Coronary artery (tissue), 2 donors: ENCODE measurements around the gene ARHGAP10.

ENCODE experiments used
- DNase-seq: peaks from one replicate; pipeline ENCODE4 v3.0.0-alpha.2; 2017; ENCODE audit warnings: low spot score
- H3K27ac ChIP-seq, 2 donors: fragments of 200-600 bp; sonication (generic); one replicate each; pipeline ENCODE4 v1.5.1; 2016 to 2019
- H3K4me3 ChIP-seq: fragments of 200-600 bp; sonication (generic); 2 replicates; pipeline ENCODE4 v1.5.1; 2016; ENCODE audit warnings: mild to moderate bottlenecking, moderate library complexity
- TF ChIP-seq, protein P1 (sequence below): fragments of 200-600 bp; sonication (generic); IDR thresholded peaks from one replicate; pipeline ENCODE4 v1.5.1; 2019; ENCODE audit warnings: antibody characterized with exemption

The ARHGAP10 gene

DNA sequence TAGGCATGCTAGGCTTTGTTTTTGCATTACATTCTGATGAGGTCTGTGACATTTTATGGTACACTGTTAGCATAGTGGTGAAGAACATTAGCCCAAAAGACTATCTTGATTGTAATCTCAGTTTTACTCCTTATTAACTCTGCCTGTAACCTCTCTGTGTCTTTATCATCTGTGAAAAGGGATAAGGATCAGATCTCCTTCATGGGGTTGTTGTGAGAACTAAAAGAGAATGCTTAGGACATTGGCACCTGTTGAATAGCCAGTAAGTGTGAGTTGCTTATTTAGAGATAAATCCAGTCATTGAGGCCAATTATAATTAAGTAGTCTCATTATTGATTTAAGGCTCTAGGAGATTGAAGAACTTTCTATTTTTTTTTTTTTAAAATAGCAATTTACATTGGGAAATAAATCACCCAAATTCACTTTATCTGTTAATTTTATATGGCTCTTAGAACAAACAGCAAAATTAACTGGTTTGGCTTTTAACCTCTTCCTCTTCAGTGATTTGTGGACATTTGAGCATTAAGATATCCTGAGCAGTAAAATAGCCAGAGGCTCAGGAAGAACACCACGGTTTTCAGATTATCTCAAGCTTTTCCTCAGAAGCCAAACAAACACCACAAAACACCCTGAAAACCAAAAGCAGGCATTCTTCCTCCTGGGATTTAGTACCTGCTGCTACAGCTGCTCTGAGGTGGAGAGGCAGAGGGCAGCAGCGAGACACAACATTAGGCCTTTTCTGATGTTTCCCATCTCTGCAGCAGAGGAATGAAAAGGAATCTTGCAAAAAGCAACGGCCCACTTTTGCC is 192.9 kb downstream of the ARHGAP10 start:
- no peak overlapping the region for H3K4me3 ChIP-seq
- no peak overlapping the region for H3K27ac ChIP-seq
- TF ChIP-seq, protein P1, sequence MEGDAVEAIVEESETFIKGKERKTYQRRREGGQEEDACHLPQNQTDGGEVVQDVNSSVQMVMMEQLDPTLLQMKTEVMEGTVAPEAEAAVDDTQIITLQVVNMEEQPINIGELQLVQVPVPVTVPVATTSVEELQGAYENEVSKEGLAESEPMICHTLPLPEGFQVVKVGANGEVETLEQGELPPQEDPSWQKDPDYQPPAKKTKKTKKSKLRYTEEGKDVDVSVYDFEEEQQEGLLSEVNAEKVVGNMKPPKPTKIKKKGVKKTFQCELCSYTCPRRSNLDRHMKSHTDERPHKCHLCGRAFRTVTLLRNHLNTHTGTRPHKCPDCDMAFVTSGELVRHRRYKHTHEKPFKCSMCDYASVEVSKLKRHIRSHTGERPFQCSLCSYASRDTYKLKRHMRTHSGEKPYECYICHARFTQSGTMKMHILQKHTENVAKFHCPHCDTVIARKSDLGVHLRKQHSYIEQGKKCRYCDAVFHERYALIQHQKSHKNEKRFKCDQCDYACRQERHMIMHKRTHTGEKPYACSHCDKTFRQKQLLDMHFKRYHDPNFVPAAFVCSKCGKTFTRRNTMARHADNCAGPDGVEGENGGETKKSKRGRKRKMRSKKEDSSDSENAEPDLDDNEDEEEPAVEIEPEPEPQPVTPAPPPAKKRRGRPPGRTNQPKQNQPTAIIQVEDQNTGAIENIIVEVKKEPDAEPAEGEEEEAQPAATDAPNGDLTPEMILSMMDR: no peak
- DNase-seq: no peak

DNA sequence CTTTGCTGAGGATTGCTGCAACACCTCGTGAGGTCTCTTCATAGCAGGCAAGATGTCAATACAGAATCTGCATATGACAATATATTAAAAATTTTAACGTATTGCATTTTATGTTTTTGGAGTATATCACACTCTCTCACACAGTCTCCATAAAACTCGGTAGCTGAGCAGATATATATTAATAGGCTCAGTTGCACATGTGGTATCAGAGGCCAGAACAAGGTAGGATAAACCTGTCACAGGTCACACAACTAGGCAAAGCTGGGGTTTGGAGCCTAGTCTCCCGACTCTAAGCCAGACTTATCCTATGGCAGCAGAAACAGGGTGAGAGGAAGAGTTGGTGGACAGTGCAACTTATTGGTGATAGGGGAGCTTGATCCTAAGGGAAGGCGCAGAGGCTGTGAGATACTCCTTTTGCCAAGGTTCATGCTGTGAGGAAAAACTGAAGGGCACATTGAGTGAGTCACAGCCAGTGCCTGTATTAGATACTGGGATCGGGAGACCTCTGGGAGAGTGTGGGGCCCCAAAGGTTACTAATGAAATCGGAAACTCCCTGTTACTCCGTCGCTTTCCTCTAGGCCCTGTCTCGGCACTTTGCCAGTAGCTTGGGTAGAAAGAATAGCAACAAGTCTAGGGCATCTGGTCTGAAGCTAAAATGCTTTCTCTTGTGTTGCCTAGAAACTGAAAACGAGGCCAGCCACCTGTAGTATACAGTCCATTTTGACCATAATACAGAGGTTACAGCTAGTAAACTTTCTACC is 195.7 kb downstream of the ARHGAP10 start:
- DNase-seq: no peak
- Histone ChIP-seq H3K27ac (peak overlapping the region in 1 of 2 donors; percentile 23), H3K4me3 (no peak overlapping the region)
- TF ChIP-seq, protein P1: no peak

DNA sequence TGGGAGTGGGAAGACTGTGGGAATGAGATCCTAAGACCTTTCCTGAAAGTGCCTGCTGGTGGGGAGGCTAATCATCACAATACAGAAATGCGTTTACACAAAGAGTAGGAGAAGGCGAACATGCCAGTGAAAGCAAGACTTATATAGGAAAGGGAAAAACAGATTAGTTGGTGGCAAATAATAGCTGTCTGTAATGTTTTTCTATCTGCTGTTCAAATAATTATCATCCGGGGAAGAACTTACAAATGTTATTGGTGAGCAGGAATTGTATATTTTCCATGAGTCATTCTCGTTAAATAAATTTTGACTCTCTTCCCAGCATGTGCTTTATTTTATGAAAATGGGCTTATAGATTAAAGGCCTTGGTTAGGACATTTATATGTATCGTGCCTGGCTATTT is 196.5 kb downstream of the ARHGAP10 start:
- TF ChIP-seq, protein P1: no peak
- peak overlapping the region in 1 of 2 donors; percentile 23 for H3K27ac ChIP-seq
- H3K4me3 ChIP-seq: no peak overlapping the region
- no peak for DNase-seq

DNA sequence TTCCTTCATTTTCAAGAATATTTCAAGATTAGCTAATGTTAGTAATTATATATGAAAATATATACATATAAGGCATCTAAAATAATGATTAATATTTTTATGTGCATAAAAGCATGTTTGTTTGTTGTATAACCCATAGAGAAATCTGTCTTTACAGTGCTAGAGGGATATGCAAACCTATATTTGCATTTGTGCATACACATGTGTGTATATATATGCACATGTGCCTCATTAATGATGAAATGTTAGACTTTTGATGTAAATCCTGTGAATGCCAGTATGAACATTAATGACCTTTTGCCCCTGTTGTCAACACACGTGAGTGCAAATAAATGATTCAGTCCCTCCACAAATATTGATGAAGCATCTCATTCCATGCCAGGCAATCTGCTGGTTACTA is 197.9 kb downstream of the ARHGAP10 start:
- no peak for DNase-seq
- TF ChIP-seq, protein P1: no peak
- Histone ChIP-seq H3K27ac (no peak overlapping the region), H3K4me3 (no peak overlapping the region)

DNA sequence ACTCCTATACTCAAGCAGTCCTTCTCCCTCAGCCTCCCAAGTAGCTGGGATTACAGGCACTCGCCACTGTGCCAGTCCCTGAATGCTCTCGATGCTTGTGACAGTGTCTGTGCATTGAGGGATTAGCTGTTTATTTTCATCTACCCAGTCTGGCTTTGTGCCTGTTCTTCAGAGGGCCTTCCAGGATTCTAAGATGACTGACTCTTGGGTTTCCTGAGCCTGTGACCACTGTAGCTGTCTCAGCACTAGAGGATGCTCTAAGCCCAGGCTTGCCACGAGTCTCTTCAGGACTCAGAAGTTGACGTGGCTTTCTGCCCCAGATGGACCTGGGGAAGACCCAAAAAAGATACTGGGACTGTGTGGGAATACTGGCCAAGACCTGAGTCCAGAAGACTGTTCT is 201.4 kb downstream of the ARHGAP10 start:
- no peak for DNase-seq
- Histone ChIP-seq H3K27ac (no peak overlapping the region), H3K4me3 (no peak overlapping the region)
- TF ChIP-seq, protein P1: no peak

DNA sequence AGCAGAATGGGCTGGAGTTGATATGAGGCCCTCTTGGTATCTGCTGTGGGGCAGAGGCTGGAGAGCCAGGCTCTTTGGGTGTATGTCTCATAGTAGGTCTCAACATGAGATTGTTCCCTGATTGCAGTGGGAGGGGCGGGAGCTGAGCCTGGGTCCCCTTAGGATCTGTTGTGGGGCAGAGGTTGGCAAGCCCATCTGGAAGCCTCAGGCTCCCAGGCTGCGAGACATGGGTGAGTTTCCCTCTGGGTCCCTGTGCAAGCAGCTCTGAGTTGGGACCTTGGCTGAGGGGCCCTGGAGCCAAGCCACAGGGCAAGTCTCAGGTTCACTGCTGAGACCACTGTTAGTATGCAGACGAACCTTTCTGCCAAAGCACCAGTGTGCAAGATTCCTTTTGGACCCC is 201.9 kb downstream of the ARHGAP10 start:
- no peak for DNase-seq

More for the DNA sequence above, 201.9 kb downstream of the ARHGAP10 start:
- Histone ChIP-seq H3K27ac (no peak overlapping the region), H3K4me3 (no peak overlapping the region)
- TF ChIP-seq, protein P1: no peak
